Measurements from ENCODE around the gene CCDC3. TPM values are rescaled to one million over a fixed set of nuclear protein-coding genes. Genes with fewer than 3 reads are reported as not detected.

The CCDC3 gene
- total and polyA plus RNA-seq, 2 of the 8 experiments (the other 6 are each of a cell fraction or from before 2014, with no cell fraction given): 3.4 to 3.7 TPM

DNA sequence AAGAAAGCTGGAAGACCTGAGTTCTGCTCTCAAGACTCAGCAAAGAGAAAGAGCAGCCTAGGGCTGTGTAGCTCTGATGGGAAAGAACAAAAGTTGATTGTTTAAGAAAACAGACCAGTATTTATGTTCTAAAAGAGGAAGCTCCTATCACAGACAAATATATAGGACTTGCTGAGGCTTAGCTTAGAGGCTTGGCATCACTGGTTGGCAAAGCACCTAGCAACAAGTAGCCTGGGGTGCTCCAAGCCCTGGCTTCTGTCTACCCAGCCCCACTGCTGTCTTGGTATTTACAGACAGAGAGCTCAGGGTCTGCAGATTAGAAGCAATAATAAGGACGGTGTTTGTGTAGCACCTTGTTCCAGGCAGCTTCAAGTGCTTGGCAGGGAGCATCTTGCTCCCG lies 36.9 kb upstream of the CCDC3 start:
- WGBS, 2 experiments (ENCODE audit: extremely low coverage in 1 of 2, insufficient coverage in 1 of 2, insufficient read length in 1 of 2, insufficient replicate concordance in 2 of 2, low coverage in 1 of 2, low lambda C conversion rate in 2 of 2, missing lambda C conversion rate in 1 of 2): 95% methylated on average over 2 of the region's 2 CpGs; no CpG with 5 or more reads in 1 of the 2 experiments
- FAIRE-seq (no peak), DNase-seq (ENCODE audit: low read depth in 1 of 2, low spot score in 2 of 2) (no peak)
- no peaks in the 10 kb centered on the region for H3K79me2 ChIP-seq (ENCODE audit: control insufficient read depth in 1 of 2, insufficient read depth in 2 of 2, low read length in 2 of 2)
- H3K56ac ChIP-seq (replicated peaks; ENCODE audit: insufficient read length, low read depth, low read length): no peak overlapping the region
- H4K91ac ChIP-seq (replicated peaks; ENCODE audit: insufficient read length, low read length): no peak overlapping the region
- H2BK20ac ChIP-seq (ENCODE audit: low read length): no peak overlapping the region
- H3K23me2 ChIP-seq (ENCODE audit: low read depth, low read length): no peaks in the 10 kb centered on the region
- H3K4ac ChIP-seq (replicated peaks; ENCODE audit: insufficient read length, low read depth, low read length): no peak overlapping the region
- H3K36me3 ChIP-seq (ENCODE audit: control insufficient read depth in 2 of 4, insufficient read depth in 4 of 4, low read length in 3 of 4): no peaks in the 10 kb centered on the region
- H3K27me3 ChIP-seq (replicated peaks in 1 of 4; ENCODE audit: control insufficient read depth in 3 of 4, extremely low read depth in 1 of 4, insufficient read depth in 3 of 4, low read length in 3 of 4): no peaks in the 10 kb centered on the region
- ChIA-PET CTCF (ENCODE audit: partially characterized antibody) (interaction anchor here (0.8 to 2.1 kb wide), 9 partner anchors 12 to 257 kb away, joined by 3 to 7 read pairs (median 3); no protein-coding TSS in a partner anchor), POLR2A (ENCODE audit: partially characterized antibody) (no interaction called here)
- 0 out of 4 replicates have a peak, but pooled peaks cover 0 to 2% of the 10 kb centered on the region in 2 experiments for H3K9me3 ChIP-seq (ENCODE audit: insufficient read depth in 2 of 2, low read depth in 1 of 2, low read length in 1 of 2)
- no peak overlapping the region for H3K18ac ChIP-seq (ENCODE audit: extremely low read depth, low read length)
- H2AK5ac ChIP-seq (ENCODE audit: low read depth, low read length): no peak overlapping the region
- no peak overlapping the region for H2AFZ ChIP-seq (ENCODE audit: low read length)
- TF ChIP-seq SAP30 (IDR thresholded peaks at IDR 0.05; ENCODE audit: insufficient read depth, insufficient replicate concordance, low read length) (no peak), HDAC2 (IDR thresholded peaks at IDR 0.05; ENCODE audit: borderline replicate concordance in 1 of 2, low read depth in 2 of 2, low read length in 2 of 2) (no peak), CBX8 (IDR thresholded peaks at IDR 0.05; ENCODE audit: borderline replicate concordance, low read depth, low read length) (no peak), FOSL1 (IDR thresholded peaks at IDR 0.05; ENCODE audit: insufficient read depth, low read depth, low read length) (no peak)
- no peak overlapping the region for H2BK120ac ChIP-seq (replicated peaks; ENCODE audit: low read depth, low read length)
- no peaks in the 10 kb centered on the region for H3K4me1 ChIP-seq (replicated peaks in 1 of 4; ENCODE audit: control insufficient read depth in 3 of 4, insufficient read depth in 4 of 4, low read length in 3 of 4)
- no peak overlapping the region for H2BK12ac ChIP-seq (ENCODE audit: low read depth, low read length)
- no peaks in the 10 kb centered on the region for H3K79me1 ChIP-seq (ENCODE audit: low read depth, low read length)
- no peak overlapping the region for H3K9ac ChIP-seq (replicated peaks in 1 of 4; ENCODE audit: extremely low read depth in 1 of 4, low read depth in 3 of 4, low read length in 3 of 4)
- no peak overlapping the region for H3K14ac ChIP-seq (ENCODE audit: insufficient read length)
- no peak overlapping the region for H3K23ac ChIP-seq (ENCODE audit: insufficient read length)
- H3K27ac ChIP-seq (ENCODE audit: low read depth, low read length): no peak overlapping the region
- no peak overlapping the region for H2BK15ac ChIP-seq (ENCODE audit: low read length)
- no peak overlapping the region for H2BK5ac ChIP-seq (ENCODE audit: low read depth, low read length)
- no peaks in the 10 kb centered on the region for H4K20me1 ChIP-seq (replicated peaks in 1 of 2; ENCODE audit: control insufficient read depth in 1 of 2, insufficient read depth in 2 of 2, low read length in 2 of 2)
- no peak overlapping the region for H4K8ac ChIP-seq (ENCODE audit: extremely low read depth, insufficient read depth, low read length)
- H4K5ac ChIP-seq (ENCODE audit: insufficient read length, low read depth, low read length): no peak overlapping the region
- no peak overlapping the region for H3K4me3 ChIP-seq (ENCODE audit: extremely low read depth in 1 of 4, insufficient read depth in 2 of 4, low read depth in 3 of 4, low read length in 4 of 4)
- H3K4me2 ChIP-seq (ENCODE audit: insufficient read depth in 1 of 2, low read depth in 2 of 2, low read length in 2 of 2): no peak overlapping the region

All from H1 (cell line).